ENCODE measurements around the gene TOB2.
"Not testable (repeated sequence)": the region's sequence is repeated elsewhere in the genome, so short reads cannot be mapped to it uniquely, and the experiment has no call there.

TOB2 gene

GRCh38 chr22:41480397-41480735 is 33.8 kb upstream of the TOB2 start:
- FAIRE-seq (peak; percentile 77), DNase-seq (ENCODE audit: insufficient read length) (no peak)
- TF ChIP-seq POLR2A (IDR thresholded peaks at IDR 0.05; ENCODE audit: low read depth, low read length) (no peak), POLR2AphosphoS5 (IDR thresholded peaks at IDR 0.05; ENCODE audit: low read depth, low read length) (no peak), TAF1 (IDR thresholded peaks at IDR 0.05; ENCODE audit: borderline replicate concordance, low read depth, low read length) (no peak)

GRCh38 chr22:41479671-41480396 is 33.2 kb upstream of the TOB2 start:
- peak; percentile 38 for FAIRE-seq
- DNase-seq (ENCODE audit: insufficient read length): no peak
- TF ChIP-seq POLR2A (IDR thresholded peaks at IDR 0.05; ENCODE audit: low read depth, low read length): no peak
- TF ChIP-seq TAF1 (IDR thresholded peaks at IDR 0.05; ENCODE audit: borderline replicate concordance, low read depth, low read length): no peak
- TF ChIP-seq POLR2AphosphoS5 (IDR thresholded peaks at IDR 0.05; ENCODE audit: low read depth, low read length): no peak

GRCh38 chr22:41478891-41479521 is 32.4 kb upstream of the TOB2 start:
- peak; percentile 78 for FAIRE-seq
- no peak for DNase-seq (ENCODE audit: insufficient read length)
- TF ChIP-seq POLR2AphosphoS5 (IDR thresholded peaks at IDR 0.05; ENCODE audit: low read depth, low read length) (peak; percentile 54; the same call in 1 of the 2 replicates), TAF1 (IDR thresholded peaks at IDR 0.05; ENCODE audit: borderline replicate concordance, low read depth, low read length) (no peak)

GRCh38 chr22:41478473-41478872 is 31.9 kb upstream of the TOB2 start:
- FAIRE-seq: peak; percentile 74
- DNase-seq (ENCODE audit: insufficient read length): no peak
- TF ChIP-seq POLR2AphosphoS5 (IDR thresholded peaks at IDR 0.05; ENCODE audit: low read depth, low read length) (no peak), POLR2A (IDR thresholded peaks at IDR 0.05; ENCODE audit: low read depth, low read length) (no peak), TAF1 (IDR thresholded peaks at IDR 0.05; ENCODE audit: borderline replicate concordance, low read depth, low read length) (no peak)

- FAIRE-seq: no peak
- DNase-seq (ENCODE audit: insufficient read length): no peak
- TF ChIP-seq POLR2A (IDR thresholded peaks at IDR 0.05; ENCODE audit: low read depth, low read length): no peak
- no peak for TF ChIP-seq TAF1 (IDR thresholded peaks at IDR 0.05; ENCODE audit: borderline replicate concordance, low read depth, low read length)
- TF ChIP-seq POLR2AphosphoS5 (IDR thresholded peaks at IDR 0.05; ENCODE audit: low read depth, low read length): no peak
Measured at GRCh38 chr22:41474872-41475451, 28.4 kb upstream of the TOB2 start.

- FAIRE-seq: no peak
- no peak for DNase-seq (ENCODE audit: insufficient read length)
- no peak for TF ChIP-seq POLR2A (IDR thresholded peaks at IDR 0.05; ENCODE audit: low read depth, low read length)
- TF ChIP-seq POLR2AphosphoS5 (IDR thresholded peaks at IDR 0.05; ENCODE audit: low read depth, low read length): no peak
- no peak for TF ChIP-seq TAF1 (IDR thresholded peaks at IDR 0.05; ENCODE audit: borderline replicate concordance, low read depth, low read length)
Measured at GRCh38 chr22:41471568-41471967, 25.0 kb upstream of the TOB2 start.

GRCh38 chr22:41470886-41471285 is 24.3 kb upstream of the TOB2 start:
- TF ChIP-seq POLR2AphosphoS5 (IDR thresholded peaks at IDR 0.05; ENCODE audit: low read depth, low read length) (no peak), POLR2A (IDR thresholded peaks at IDR 0.05; ENCODE audit: low read depth, low read length) (no peak), TAF1 (IDR thresholded peaks at IDR 0.05; ENCODE audit: borderline replicate concordance, low read depth, low read length) (no peak)
- no peak for DNase-seq (ENCODE audit: insufficient read length)
- no peak for FAIRE-seq

- DNase-seq (ENCODE audit: insufficient read length): no peak
- no peak for FAIRE-seq
Measured at GRCh38 chr22:41469218-41469851, 22.7 kb upstream of the TOB2 start.

GRCh38 chr22:41468381-41469217 is 22.0 kb upstream of the TOB2 start, which contains the start of the genes ACO2 and PHF5A:
Gene ACO2 (plus strand): TSS chr22:41469117. CDS start chr22:41469147, 30 bp downstream.
Gene PHF5A (minus strand): TSS chr22:41468692. CDS start chr22:41468653, 39 bp downstream.
- FAIRE-seq (peak; percentile 97), DNase-seq (ENCODE audit: insufficient read length) (peak; percentile 93)

More at GRCh38 chr22:41469218-41469851, 22.7 kb upstream of the TOB2 start:
- TF ChIP-seq TAF1 (IDR thresholded peaks at IDR 0.05; ENCODE audit: borderline replicate concordance, low read depth, low read length): no peak
- no peak for TF ChIP-seq POLR2AphosphoS5 (IDR thresholded peaks at IDR 0.05; ENCODE audit: low read depth, low read length)
- TF ChIP-seq POLR2A (IDR thresholded peaks at IDR 0.05; ENCODE audit: low read depth, low read length): no peak

GRCh38 chr22:41461901-41462300 is 15.3 kb upstream of the TOB2 start:
- TF ChIP-seq TAF1 (IDR thresholded peaks at IDR 0.05; ENCODE audit: borderline replicate concordance, low read depth, low read length) (no peak), POLR2A (IDR thresholded peaks at IDR 0.05; ENCODE audit: low read depth, low read length) (no peak), POLR2AphosphoS5 (IDR thresholded peaks at IDR 0.05; ENCODE audit: low read depth, low read length) (no peak)
- FAIRE-seq: no peak
- DNase-seq (ENCODE audit: insufficient read length): no peak

More at GRCh38 chr22:41468381-41469217, 22.0 kb upstream of the TOB2 start, which contains the start of the genes ACO2 and PHF5A:
- peak; percentile 74; the same call in 1 of the 2 replicates for TF ChIP-seq POLR2A (IDR thresholded peaks at IDR 0.05; ENCODE audit: low read depth, low read length)
- peak; percentile 91 for TF ChIP-seq TAF1 (IDR thresholded peaks at IDR 0.05; ENCODE audit: borderline replicate concordance, low read depth, low read length)
- peak; percentile 71 for TF ChIP-seq POLR2AphosphoS5 (IDR thresholded peaks at IDR 0.05; ENCODE audit: low read depth, low read length)

- not testable (repeated sequence) for FAIRE-seq; DNase-seq (ENCODE audit: insufficient read length)
Measured at GRCh38 chr22:41460071-41460470, 13.5 kb upstream of the TOB2 start.
